ENCODE measurements around the gene C1orf232. TPM values are rescaled to one million over a fixed set of nuclear protein-coding genes. Genes with fewer than 3 reads are reported as not detected.

Gene C1orf232
- polyA plus RNA-seq, 3 donors, result not detected

DNA sequence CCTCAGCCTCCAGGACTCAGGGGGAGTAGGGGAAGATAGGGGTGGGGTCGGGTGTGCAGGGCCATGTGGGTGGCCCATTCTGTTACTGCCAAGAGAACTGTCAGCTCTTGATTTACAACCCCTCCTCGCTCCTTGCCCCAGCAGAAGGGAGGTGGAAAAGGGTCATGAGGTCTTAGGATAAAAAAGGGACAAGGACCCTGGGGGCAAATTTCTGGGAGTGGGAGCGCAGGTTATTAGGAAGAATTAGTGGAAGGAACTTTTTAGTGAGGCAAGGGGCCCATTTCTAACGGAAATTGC, 9.1 kb downstream of the C1orf232 start:
- Histone ChIP-seq H2AFZ (ENCODE audit: insufficient read depth, low read depth, low read length, poor library complexity, severe bottlenecking) (no peak overlapping the region), H3K4me2 (replicated peaks; ENCODE audit: extremely low read depth, low read length, poor library complexity, severe bottlenecking) (no peak overlapping the region), H3K4me1 (ENCODE audit: control insufficient read depth in 1 of 2, insufficient read depth in 2 of 2, low read length in 2 of 2) (peaks cover 23 to 38% of the 10 kb centered on the region in 2 donors), H3K9me3 (replicated peaks in 1 of 2; ENCODE audit: control insufficient read depth in 1 of 2, insufficient read depth in 1 of 2, low read length in 2 of 2) (no peaks in the 10 kb centered on the region), H3K36me3 (replicated peaks in 1 of 2; ENCODE audit: control insufficient read depth in 1 of 2, insufficient read depth in 2 of 2, low read length in 2 of 2) (no peaks in the 10 kb centered on the region), H4K20me1 (ENCODE audit: insufficient read depth, low read length) (no peaks in the 10 kb centered on the region), H3K4me3 (replicated peaks in 1 of 3; ENCODE audit: low read depth in 2 of 3, low read length in 3 of 3) (no peak overlapping the region), H3K79me2 (ENCODE audit: insufficient read depth, low read length) (no peaks in the 10 kb centered on the region), H3K9ac (ENCODE audit: insufficient read depth, low read length, poor library complexity, severe bottlenecking) (no peak overlapping the region), H3K27ac (ENCODE audit: low read depth in 1 of 2, low read length in 2 of 2) (no peak overlapping the region), H3K27me3 (ENCODE audit: control insufficient read depth in 2 of 2, insufficient read depth in 2 of 2, low read length in 2 of 2) (peaks cover 18 to 68% of the 10 kb centered on the region in 2 donors)
- H3K36me3 Mint-ChIP-seq, result peaks cover 0 to 2% of the 10 kb centered on the region in 2 donors
- peaks cover 0 to 11% (median 0%) of the 10 kb centered on the region in 7 donors for H3K9me3 Mint-ChIP-seq
- DNase-seq, result no peak
- H3K4me3 Mint-ChIP-seq, result peak overlapping the region in 1 of 2 donors; percentile 61
- 100% methylated on average over 1 of the region's 4 CpGs for WGBS (ENCODE audit: insufficient coverage)
- TF ChIP-seq, protein P1, sequence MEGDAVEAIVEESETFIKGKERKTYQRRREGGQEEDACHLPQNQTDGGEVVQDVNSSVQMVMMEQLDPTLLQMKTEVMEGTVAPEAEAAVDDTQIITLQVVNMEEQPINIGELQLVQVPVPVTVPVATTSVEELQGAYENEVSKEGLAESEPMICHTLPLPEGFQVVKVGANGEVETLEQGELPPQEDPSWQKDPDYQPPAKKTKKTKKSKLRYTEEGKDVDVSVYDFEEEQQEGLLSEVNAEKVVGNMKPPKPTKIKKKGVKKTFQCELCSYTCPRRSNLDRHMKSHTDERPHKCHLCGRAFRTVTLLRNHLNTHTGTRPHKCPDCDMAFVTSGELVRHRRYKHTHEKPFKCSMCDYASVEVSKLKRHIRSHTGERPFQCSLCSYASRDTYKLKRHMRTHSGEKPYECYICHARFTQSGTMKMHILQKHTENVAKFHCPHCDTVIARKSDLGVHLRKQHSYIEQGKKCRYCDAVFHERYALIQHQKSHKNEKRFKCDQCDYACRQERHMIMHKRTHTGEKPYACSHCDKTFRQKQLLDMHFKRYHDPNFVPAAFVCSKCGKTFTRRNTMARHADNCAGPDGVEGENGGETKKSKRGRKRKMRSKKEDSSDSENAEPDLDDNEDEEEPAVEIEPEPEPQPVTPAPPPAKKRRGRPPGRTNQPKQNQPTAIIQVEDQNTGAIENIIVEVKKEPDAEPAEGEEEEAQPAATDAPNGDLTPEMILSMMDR (IDR thresholded peaks at IDR 0.05), result no peak
- intact Hi-C loops (cut with micrococcal nuclease), result loop anchor here in 1 of 2 donors (5.0 kb wide), 2 partner anchors 37 to 52 kb away; no protein-coding TSS in a partner anchor
- H3K27me3 Mint-ChIP-seq (ENCODE audit: low read depth in 3 of 3), result peaks cover 71 to 79% (median 76%) of the 10 kb centered on the region in 3 donors
- H3K27ac Mint-ChIP-seq, result peak overlapping the region in 1 of 7 donors; percentile 49
- H3K4me1 Mint-ChIP-seq, result peaks cover 29% of the 10 kb centered on the region

DNA sequence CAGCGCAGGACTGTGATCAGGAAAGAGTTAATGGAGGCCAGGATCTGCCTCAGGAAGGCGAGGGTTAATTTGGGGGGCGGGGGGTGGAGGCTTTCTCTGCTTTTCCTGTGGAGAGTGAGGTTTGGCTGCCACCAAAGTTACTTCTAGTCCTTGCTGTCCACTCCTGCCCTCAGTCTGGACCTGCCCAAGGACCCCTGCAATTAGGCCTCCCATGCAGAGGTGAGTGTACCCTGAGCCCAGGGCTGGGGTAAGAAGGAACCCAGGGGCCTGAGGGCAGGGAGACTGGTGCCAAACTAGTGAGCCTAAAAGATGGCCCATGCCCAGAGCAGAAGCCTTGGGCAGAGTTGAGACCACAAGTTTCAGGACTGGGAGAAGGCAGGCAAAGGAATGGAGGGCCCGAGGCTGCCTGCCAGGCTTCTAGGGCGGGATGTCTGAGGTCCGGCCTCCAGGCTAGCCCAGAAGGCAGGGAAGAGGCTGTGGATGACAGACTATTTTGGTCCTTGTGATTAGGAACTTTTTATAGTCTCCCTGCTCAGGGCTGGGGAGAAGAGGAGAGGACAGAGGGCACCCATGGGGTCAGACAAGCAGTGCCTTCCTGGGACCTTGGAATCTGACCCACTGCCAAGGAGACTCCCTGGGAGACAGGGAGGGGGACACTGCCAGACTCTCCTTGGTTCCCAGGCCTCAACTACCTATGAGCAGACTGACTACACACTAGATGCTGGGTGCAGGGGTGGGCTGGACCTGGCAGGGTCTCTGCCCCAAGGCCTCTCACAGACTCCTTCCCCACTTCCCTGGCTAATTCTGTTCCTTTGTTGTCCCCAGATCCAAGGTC, 9.6 kb downstream of the C1orf232 start, which contains the start of gene FAM110D:
TSS of gene FAM110D (plus strand) at position 172 of the 835 bp plus-strand sequence. CDS start 2,213 bp downstream, outside the sequence.
- Histone ChIP-seq H3K79me2 (ENCODE audit: insufficient read depth, low read length) (no peaks in the 10 kb centered on the region), H3K9ac (ENCODE audit: insufficient read depth, low read length, poor library complexity, severe bottlenecking) (no peak within 1 kb of the TSS), H3K9me3 (replicated peaks in 1 of 2; ENCODE audit: control insufficient read depth in 1 of 2, insufficient read depth in 1 of 2, low read length in 2 of 2) (no peaks in the 10 kb centered on the region), H3K36me3 (replicated peaks in 1 of 2; ENCODE audit: control insufficient read depth in 1 of 2, insufficient read depth in 2 of 2, low read length in 2 of 2) (no peaks in the 10 kb centered on the region), H4K20me1 (ENCODE audit: insufficient read depth, low read length) (no peaks in the 10 kb centered on the region), H3K4me2 (replicated peaks; ENCODE audit: extremely low read depth, low read length, poor library complexity, severe bottlenecking) (no peak within 1 kb of the TSS), H3K27ac (ENCODE audit: low read depth in 1 of 2, low read length in 2 of 2) (no peak within 1 kb of the TSS), H3K4me3 (replicated peaks in 1 of 3; ENCODE audit: low read depth in 2 of 3, low read length in 3 of 3) (no peak within 1 kb of the TSS), H2AFZ (ENCODE audit: insufficient read depth, low read depth, low read length, poor library complexity, severe bottlenecking) (no peak within 1 kb of the TSS), H3K4me1 (ENCODE audit: control insufficient read depth in 1 of 2, insufficient read depth in 2 of 2, low read length in 2 of 2) (peaks cover 25 to 38% of the 10 kb centered on the region in 2 donors), H3K27me3 (ENCODE audit: control insufficient read depth in 2 of 2, insufficient read depth in 2 of 2, low read length in 2 of 2) (peaks cover 18 to 66% of the 10 kb centered on the region in 2 donors)
- no peak for DNase-seq
- TF ChIP-seq, protein P1 (IDR thresholded peaks at IDR 0.05), result no peak
- 91% methylated on average over 4 of the region's 6 CpGs for WGBS (ENCODE audit: insufficient coverage)
- H3K4me3 Mint-ChIP-seq, result peak within 1 kb of the TSS; percentile 6 to 61
- peaks cover 0 to 11% (median 0%) of the 10 kb centered on the region in 7 donors for H3K9me3 Mint-ChIP-seq
- intact Hi-C loops (cut with micrococcal nuclease), result no loop called here
- peaks cover 32% of the 10 kb centered on the region for H3K4me1 Mint-ChIP-seq
- H3K27me3 Mint-ChIP-seq (ENCODE audit: low read depth in 3 of 3), result peaks cover 71 to 79% (median 78%) of the 10 kb centered on the region in 3 donors
- peak within 1 kb of the TSS in 2 of 7 donors; percentile 16 to 49 for H3K27ac Mint-ChIP-seq
- H3K36me3 Mint-ChIP-seq, result peaks cover 0 to 2% of the 10 kb centered on the region in 2 donors
